Activated CD4-positive, alpha-beta T cell treated with anti-CD3 and anti-CD28 coated beads, Interleukin-2, amount 50 U/mL, for 48 hours (primary cell): Measurements from ENCODE around the gene RFTN1.

Experiments used
- DNase-seq, 2 experiments: peaks; one replicate each; pipeline ENCODE4 v3.0.0-alpha.2; 2020

Gene RFTN1

DNA sequence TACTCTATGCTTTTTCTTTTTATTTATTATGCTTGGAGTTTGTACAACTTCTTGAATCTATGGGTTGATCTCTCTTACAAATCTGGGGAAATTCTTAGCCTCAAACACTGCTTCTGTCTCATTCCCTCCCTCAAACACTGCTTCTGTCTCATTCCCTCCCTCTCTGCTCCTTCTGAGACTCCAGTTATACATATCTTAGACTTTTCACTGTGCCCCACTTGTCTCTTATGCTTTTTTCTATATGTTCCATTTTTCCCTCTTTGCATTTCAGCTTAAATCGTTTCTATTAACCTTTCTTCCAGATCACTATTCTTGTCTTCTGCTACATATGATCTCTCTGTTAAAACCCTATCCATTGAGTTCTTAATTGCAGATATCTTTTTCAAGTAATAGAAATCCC is 50.4 kb downstream of the RFTN1 start:
- DNase-seq = no peak

DNA sequence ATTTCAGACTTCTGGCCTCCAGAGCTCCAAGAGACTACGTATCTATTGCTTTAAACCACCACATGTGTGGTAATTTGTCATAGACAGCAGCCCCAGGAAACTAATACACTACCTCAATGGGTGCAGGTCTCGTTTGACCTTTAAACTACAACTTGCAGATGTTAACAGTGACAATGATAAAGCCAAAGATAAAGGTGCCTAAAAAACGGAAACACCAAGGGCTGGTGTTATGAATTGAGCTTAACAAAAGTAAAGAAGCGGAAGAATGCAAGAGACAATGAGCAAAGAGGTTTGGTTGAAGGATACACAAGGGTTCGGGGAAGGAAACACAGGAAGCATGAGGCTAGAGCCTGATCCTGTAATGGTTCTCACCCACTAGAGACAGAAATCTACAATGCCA is 50.8 kb downstream of the RFTN1 start:
- DNase-seq = no peak

DNA sequence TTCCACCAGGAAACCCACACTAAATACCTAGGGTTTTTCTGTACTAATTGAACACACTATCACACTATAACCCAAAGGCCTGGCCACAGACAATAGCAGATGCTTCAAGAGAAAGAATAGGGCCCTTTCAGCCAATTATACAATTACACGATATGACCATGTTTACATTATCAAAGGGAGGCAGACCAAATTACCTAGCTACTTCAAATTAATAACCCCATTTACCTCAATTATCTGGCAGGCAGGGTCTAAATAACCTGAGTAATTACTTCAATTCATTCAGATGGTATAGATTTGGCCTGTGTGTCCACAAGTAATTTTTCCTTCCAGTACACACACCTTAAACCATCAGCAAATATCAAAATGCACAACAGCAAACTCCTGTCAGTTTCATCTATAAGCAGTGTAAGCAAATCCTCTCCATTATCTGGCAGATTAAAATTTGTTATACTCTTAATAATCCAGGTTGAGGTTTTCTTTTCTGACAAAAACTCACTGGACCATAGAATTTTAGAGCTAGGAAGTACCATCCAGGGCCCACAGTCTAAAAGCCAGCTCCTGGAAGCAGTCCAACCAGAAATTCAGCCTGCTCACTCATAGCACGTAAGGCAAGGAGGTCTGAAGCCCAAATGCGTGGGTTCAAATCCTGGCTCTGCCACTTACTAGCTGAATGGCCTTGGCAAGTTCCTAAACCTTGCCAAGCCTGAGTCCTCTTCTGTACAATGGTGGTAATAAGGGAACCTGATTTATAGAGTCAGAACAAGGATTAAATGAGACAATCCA is 51.8 kb downstream of the RFTN1 start:
- no peak for DNase-seq

DNA sequence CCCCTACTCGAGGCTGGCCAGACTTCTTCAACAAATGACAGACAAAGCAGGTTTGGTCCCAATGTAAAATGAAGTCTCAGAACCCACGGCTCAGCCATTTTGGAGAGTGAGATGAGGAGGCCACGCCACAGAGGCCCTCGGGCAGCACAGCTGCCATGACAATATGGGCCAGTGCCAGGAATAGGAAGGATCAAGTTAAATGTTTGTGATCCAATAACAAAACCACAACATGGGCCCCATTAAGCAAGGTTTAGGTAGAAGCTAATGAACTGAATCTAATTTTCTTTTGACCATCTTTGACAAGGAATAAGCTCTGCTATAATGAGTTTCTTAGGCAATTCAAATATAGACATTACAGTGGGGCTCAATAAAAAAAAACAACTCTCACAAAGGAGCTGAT is 52.6 kb downstream of the RFTN1 start:
- DNase-seq = no peak

DNA sequence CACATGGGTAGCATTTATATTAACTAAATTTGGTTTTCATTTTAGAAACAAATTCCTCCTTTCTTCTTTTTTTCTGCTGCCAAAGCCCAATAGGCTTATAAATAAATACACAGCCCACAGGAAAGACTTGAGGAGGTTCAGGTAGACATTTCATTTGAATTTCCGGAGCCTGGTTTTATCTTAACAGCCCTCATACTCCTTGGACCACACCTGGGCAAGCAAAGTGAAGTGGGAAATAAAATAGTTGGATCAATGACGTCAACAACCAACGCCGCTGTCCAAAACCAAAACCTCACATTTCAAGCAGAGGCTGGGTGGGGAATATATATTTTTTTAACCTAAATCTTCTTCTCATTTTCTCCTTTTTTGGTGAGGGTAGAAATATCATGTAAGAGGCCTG is 53.2 kb downstream of the RFTN1 start:
- no peak for DNase-seq

DNA sequence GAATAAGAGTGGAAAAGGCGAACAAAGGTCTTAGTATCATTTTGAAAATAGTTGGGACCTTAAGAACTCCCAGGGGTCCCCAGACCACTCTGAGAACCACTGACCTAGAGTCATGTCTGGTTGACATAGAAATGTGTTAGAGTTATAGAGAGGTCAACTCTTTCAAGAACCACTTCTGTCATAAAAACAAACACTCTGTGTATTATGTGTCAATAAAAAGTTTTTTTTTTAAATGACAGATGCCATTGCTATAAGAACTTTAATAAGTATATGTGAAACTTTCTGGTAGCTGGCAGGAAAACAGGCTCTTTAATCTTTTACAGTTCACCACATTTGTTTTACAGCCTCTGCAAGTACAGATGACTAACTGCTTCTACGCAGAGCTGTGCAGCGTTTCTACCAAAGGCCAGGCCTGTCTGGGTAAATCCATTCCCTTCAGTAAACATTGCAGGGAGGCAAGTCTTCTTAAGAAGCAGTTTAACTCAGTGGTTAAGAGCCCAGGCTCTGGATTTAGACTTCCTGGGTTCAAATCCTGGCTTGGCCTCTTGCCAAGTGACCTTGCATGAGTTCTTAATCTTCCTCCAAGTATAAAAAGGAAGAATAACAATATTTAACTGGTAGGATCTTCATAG is 56.6 kb downstream of the RFTN1 start:
- no peak for DNase-seq

DNA sequence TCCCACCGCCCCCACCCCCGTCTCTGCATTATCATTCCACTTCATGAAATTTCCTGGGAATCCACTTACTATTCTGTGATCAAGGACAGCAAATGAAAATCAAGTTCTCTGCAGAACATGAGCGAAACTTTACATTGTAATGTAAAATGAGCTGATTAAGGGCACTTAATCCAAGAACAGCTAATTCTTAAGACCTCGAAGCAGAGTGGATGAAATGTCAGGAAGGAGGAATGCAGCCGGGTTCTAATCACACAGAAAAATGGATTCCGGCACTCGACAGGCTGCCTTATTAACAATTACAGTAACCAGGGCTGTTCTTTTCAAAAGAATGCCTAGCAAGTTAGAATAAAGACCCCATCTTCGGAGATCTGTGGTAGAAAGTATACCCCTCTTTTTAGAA is 57.5 kb downstream of the RFTN1 start:
- DNase-seq = no peak

DNA sequence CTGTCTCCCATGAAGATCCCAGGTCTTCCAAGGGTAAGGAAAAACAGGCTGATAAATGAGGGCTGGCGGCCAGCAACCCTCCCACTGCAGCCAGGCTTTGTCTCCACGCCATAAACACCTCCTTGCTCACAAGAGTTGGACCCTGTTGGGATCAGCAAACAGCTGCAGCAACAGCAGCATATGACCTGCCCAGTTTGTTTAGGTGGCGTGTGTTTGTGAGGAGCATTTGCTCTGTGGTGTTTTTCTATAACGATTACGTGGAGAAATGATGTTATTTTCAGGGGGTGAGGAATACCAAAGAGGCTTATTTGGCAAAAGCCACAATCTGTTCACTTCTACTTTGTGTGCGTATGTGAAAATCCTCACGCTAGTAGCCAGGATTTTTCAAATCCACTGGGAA is 58.5 kb downstream of the RFTN1 start:
- DNase-seq = no peak

DNA sequence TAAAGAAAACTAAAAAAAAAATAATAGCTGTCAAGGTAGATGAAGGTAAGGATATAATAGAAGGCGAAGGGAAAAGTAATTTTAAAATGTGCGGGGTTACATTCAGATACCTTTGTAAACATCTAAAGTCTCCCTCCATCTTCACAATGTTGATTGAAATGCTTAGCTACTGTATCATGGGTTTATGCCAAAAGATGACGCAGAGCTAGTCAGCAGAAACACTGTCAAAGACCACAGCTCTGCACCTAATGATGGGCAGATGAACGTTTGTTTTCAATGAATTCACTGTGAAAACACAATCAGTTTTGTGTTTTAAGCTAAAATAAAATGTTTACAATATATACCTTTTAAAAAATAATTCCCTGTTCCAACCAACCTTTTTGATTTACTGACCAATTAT is 61.2 kb downstream of the RFTN1 start:
- no peak for DNase-seq

DNA sequence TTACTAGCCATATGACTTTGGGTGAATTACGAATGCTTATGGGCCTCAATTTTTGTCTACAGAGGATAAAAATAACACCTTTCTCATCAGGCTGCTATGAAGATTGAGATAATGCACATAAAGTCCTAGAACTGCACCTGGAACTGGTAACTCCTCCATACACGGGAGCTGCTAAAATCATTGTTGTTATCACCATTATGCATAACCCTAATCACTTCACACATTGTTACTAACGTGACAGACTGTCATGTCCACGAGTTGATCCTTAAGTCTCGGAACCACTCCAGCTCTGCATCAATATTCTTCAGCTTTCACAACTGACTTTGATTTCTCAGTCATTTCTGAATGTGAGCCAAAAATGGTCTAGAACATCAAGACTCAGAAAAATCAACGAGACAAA is 64.1 kb downstream of the RFTN1 start:
- DNase-seq = no peak

DNA sequence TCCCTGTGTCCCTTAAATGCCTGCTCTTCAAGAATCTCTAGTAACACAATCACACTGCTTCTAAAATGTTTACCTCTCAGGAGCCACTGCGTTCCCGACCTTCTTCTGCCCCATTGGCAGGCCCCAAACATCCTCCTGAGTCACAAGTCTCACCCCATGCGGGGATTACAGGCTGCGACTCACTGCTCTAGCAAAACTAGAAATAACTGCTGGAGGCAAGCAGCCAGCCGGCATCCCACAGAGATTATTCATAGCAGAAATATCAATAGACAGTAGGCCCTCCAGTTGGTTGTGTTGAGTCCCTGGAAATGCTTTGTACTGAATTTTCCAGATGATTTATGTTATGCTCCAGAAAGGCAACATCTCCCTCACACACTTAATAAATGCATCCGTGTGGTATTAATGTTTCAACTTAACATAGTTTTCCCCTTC is 64.8 kb downstream of the RFTN1 start:
- DNase-seq = peak; percentile 50 to 63

DNA sequence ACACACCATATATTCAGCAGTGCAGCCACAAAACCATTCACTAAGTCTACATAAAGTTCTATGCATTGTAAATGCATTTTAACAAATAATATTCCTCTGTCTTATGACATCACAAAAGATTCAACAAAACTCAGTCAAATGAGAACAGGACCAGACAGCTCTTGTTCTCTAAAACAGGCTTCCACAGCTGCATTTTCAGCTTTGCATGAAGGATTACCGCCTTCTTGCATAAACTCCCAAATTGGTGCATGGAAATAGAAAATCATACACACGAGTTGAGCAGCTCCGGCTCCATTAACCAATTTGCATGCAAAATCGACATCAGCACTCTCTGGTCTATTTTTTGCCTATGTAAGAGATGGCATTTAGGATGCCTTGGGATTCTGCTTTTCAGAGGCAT is 66.4 kb downstream of the RFTN1 start:
- DNase-seq = no peak

DNA sequence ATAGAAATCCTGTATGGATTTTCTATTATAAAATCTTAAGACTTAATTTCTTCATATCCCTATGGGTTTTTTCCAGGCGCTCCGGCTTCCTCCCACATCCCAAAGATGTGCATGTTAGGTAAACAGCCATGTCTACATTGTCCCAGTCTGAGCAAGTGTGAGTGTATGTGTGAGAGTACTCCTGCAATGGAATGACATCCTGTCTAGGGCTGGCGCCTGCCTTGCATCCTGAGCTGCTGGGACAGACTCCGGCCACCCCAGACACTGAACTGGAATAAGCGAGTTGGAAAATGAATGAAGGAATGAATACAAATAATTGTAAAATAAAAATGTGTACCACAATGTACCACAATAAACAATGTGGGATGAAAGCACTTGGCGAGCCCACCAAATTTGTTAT is 69.2 kb downstream of the RFTN1 start:
- no peak for DNase-seq

DNA sequence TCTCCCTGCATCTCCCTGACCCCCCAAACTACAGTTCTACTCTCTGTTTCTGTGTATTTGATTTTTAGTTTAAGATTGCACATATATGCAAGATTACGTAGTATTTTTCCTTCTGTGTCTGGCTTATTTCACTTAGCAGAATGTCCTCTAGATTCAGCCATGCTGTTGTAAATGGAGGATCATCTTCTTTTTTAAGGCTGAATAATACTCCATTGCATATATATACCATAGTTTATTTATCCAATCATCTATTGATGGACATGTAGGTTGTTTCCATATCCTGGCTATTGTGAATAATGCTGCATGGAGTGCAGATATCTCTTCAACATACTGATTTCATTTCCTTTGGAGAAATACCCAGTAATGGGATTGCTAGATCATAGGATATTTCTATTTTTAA is 70.8 kb downstream of the RFTN1 start:
- DNase-seq = no peak

DNA sequence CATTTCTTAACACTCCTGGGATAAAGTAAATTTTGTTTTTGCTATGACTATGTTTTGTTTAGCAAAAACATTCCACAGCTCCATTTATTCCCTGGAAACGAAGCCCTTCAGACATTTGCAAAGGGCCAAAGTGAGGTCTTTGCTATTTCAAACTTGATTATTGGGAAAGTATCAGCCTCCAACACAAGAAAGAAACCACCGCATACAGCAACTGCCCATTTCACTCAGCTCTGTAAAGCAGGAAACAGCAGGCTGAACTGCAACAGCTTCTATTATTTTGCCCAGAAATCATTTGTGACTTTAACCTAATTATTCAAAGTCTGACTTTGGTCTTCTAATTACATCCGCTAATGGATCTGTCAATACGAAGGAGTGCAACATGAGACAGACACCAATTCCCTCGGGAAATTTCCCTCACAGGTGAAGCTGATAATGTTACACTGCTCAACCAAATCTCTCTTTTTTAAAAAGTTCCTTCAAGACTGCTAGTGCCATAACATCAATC is 72.1 kb downstream of the RFTN1 start:
- no peak for DNase-seq

DNA sequence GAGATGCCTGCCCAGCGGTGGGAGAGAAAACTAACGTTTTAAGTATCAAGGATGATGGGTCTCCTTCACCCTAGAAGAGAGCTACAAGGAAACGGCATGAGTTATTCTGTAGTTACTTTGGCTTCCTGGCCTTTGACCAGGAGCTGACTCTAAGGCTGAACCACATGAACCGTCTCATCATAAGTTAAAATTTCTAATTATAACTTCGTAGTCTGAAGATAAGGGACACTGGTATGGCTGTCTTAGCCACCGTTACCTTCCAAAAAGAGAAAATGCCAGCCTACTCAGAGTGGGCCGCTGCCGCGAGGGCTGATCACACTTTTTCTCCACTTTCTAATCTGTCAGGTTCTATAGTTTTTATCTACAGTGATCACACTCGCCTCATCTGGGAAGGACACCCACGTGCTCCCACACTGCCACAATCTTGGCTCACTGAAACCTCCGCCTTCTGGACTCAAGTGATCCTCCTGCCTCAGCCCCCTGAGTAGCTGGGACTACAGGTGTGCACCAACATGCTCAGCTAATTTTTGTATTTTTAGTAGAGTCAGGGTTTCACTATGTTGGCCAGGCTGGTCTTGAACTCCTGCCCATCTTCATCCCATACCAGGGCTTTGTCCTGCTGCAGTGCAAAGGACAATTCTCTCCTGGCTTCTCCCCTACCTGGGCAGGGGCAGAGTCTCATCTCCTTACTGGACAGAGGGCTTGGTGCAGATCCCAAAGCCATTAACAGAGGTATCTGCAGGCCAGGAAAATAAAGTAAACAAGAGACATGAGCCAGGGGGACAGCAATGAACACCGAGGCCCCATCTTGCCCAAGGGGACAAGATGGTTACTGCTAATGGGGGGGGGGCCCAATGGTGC is 73.4 kb downstream of the RFTN1 start:
- no peak for DNase-seq

DNA sequence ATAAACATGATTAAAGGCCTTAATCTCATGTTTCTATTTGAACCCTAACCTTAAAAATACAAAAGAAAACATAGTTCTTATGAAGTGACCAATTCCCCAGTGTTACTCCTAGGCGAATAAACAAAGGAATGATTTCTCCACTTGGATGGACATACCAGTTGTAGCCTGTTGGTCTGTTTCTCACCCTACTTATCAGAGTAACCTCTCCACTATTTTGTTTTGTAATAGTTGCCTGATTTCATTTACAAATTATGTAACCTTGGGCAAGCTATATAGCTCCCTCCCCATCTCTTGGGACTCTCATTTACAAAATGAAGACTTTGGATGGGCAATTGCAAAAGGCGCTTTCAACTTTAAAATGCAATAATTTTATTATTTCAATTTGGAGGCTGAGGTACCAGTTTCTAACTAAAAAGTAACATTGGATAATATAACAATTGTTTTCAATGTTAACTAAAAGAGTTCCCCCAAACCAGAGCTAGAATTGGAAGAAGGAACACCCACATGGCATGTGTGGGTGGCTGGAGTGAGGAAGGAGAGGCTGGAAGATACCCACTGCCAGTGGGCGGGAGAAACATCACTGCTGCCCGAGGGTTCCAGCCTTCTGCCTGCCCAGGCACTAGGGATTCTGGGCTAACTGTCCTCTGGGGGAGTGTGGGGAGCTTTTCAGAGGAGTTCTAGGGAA is 74.2 kb downstream of the RFTN1 start:
- no peak for DNase-seq

DNA sequence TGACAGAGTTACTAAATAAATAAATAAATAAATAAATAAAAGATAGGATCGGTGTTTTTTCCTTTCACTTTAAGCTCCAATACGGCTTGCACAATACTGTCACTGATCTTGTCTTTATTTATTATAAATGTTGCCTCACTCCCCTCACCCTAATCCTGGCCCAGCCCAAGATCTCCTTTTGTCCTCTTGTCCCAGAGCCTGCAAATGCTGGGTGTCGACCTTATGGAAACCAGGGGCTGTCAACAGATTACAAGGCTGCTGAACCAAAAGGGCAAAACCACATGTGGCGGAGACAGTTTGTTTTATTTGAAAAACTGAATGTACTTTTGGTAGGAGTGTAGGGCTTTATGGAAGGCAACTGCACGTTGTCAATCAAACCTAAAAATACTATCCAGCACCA is 75.9 kb downstream of the RFTN1 start:
- no peak for DNase-seq

DNA sequence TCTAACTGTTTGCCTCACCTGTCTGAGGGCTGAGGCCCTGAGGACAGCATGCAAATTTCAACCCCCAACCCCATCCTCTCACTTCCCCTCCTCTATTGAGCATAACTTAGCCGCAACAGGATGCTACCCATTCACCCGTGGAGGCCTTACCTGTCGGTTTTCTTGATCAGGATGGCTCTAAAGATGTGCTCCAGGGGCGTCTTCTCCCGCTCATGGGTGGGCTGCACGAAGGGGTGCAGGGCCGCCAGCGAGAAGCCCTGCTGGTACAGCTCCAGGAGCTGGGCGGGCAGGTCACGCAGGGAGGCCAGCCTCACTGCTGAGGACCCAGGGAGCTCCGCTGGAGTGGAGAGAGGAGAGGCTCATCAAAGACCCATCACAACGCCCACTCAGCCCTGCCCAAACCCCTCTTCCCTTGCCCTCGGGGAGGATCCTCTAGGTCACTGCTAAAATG is 79.8 kb downstream of the RFTN1 start:
- no peak for DNase-seq

DNA sequence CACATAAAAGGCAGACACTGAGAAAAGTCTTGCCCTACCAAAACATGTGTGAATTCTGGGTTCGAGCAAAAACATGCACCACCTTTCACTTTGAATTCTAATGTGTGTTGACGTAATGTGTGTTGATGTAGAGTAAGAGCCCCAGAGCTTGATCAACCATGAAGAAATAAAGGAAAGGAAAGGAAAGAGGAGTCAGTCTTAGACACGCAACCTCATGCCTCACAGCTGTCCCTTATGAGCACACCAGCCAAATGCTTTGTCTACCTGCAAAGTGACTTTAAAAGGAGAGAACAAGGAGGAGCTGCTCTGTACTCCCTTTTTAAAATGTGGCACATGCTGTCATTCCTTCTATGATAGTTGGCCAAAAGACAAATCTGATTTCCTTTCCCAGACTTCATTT is 80.8 kb downstream of the RFTN1 start:
- no peak for DNase-seq

DNA sequence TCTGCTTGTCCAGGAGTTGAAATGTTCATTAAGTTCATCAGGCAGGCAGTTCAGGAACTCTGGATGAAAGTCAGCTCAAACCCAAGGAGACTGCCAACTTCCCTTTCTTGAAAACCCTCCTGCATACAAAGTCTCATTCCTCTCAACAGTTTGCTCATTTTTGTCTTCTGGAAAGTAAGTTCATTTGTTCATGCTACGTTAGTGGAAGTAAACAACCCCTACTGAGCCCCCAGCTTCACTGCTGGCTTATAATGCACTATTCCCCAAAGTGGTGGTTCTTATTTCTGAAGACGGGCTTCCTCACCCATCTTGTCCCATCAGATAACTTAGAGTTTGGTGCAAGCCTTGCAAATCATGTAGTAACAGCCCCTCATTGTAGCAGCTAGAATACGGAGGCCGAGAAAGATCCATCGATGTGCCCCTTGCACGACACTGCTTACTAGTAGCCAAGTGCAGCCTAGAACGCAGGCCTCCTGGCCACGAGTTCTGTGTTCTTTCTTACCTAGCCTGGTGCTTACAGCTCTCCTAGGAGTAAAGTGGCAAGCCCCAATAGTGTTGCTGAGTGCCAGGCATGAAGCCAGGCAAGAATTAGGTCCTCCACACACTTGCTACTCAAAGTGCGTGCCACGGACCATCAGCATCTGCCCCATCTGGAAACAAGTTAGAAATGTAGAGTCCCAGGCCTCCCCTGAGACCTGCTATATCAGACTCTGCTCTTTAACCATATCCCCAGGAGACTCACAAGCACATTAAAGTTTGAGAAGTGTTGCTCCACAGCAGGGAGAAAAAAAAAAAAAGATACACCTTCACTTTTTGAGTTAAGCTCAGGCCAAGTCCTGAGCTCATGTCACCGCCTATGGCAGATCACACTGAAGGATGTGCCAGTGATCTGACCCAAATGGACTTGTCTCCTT is 82.5 kb downstream of the RFTN1 start:
- no peak for DNase-seq

DNA sequence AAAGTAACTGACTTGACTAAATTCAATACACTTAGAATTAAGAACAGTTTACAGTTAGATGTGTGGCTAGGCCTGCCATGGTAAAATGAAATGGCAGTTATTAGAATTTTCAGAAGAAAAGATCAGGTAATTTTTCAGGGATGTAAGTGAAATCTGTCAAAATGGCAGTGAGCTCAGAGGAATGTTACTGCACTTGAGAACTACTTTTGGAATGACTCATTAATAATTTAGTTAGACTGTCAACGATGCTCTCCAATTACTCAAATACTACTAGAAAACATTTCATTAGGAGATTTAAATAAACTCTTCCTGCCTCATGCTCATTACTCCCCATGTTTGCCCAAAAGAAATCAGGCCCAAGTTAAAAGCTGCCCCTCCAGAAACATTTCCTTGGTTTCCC is 84.4 kb downstream of the RFTN1 start:
- no peak for DNase-seq
